HEK293 (cell line): Measurements from ENCODE around the gene RHBDL2.

Experiments
- CTCF ChIP-seq: fragments of 450-650 bp; formaldehyde crosslinking; IDR thresholded peaks from 2 replicates; pipeline ENCODE4 v1.5.1; 2016; ENCODE audit warnings: missing biosample characterization, missing genetic modification characterization
- PBX3 ChIP-seq: sonication (generic); formaldehyde crosslinking; IDR thresholded peaks from 2 replicates; pipeline ENCODE4 v1.8.1; 2022; ENCODE audit warnings: mild to moderate bottlenecking, moderate library complexity, missing genetic modification reagents
- TCF7L2 ChIP-seq: IDR thresholded peaks from 2 replicates; pipeline ENCODE4 v1.6.1; 2011; ENCODE audit warnings: low read depth, mild to moderate bottlenecking, inconsistent platforms, low read length, moderate library complexity, borderline replicate concordance
- TRIM28 ChIP-seq: IDR thresholded peaks from 2 replicates; pipeline ENCODE4 v1.6.1; 2011; ENCODE audit warnings: low read length, control low read depth, borderline replicate concordance
- ZBTB48 ChIP-seq: fragments of 450-650 bp; formaldehyde crosslinking; IDR thresholded peaks from 2 replicates; pipeline ENCODE4 v1.5.1; 2016; ENCODE audit warnings: missing biosample characterization, missing genetic modification characterization
- ZBTB8A ChIP-seq: fragments of 450-650 bp; formaldehyde crosslinking; IDR thresholded peaks from 2 replicates; pipeline ENCODE4 v1.5.1; 2016; ENCODE audit warnings: missing biosample characterization, missing genetic modification characterization
- ZFP3 ChIP-seq: fragments of 450-650 bp; formaldehyde crosslinking; IDR thresholded peaks from 2 replicates; pipeline ENCODE4 v1.5.1; 2016; ENCODE audit warnings: low read depth, missing biosample characterization, missing genetic modification characterization
- ZNF121 ChIP-seq: fragments of 450-650 bp; formaldehyde crosslinking; IDR thresholded peaks from 2 replicates; pipeline ENCODE4 v1.5.1; 2016; ENCODE audit warnings: missing biosample characterization, missing genetic modification characterization
- ZNF26 ChIP-seq: fragments of 450-650 bp; formaldehyde crosslinking; IDR thresholded peaks from 2 replicates; pipeline ENCODE4 v1.5.1; 2016; ENCODE audit warnings: missing biosample characterization, missing genetic modification characterization
- ZNF362 ChIP-seq: fragments of 450-650 bp; formaldehyde crosslinking; IDR thresholded peaks from 2 replicates; pipeline ENCODE4 v1.5.1; 2016; ENCODE audit warnings: missing biosample characterization, missing genetic modification characterization
- ZNF560 ChIP-seq: fragments of 450-650 bp; formaldehyde crosslinking; IDR thresholded peaks from 2 replicates; pipeline ENCODE4 v1.5.1; 2017; ENCODE audit warnings: missing biosample characterization, missing genetic modification characterization, borderline replicate concordance
- ZNF624 ChIP-seq: fragments of 450-650 bp; formaldehyde crosslinking; IDR thresholded peaks from 2 replicates; pipeline ENCODE4 v1.5.1; 2017; ENCODE audit warnings: missing biosample characterization, missing genetic modification characterization
- ZNF768 ChIP-seq: fragments of 450-650 bp; formaldehyde crosslinking; IDR thresholded peaks from 2 replicates; pipeline ENCODE4 v1.5.1; 2018; ENCODE audit warnings: missing biosample characterization, mild to moderate bottlenecking, missing genetic modification characterization

GRCh38 chr1:38839363-38839762 lies 102.3 kb downstream of the RHBDL2 start:
- TF ChIP-seq CTCF (tag by site-specific recombination) (no peak), PBX3 (CRISPR knock-in tag) (no peak), ZBTB48 (tag by site-specific recombination) (no peak), ZNF624 (tag by site-specific recombination) (no peak), TCF7L2 (no peak), TRIM28 (no peak), ZNF768 (tag by site-specific recombination) (no peak), ZNF121 (tag by site-specific recombination) (no peak), ZNF26 (tag by site-specific recombination) (no peak), ZFP3 (no peak), ZNF362 (tag by site-specific recombination) (no peak), ZBTB8A (tag by site-specific recombination) (no peak), ZNF560 (tag by site-specific recombination) (no peak)
